Right lobe of liver (tissue), 4 donors: ENCODE measurements around the gene TRIM43.
"Not testable (repeated sequence)": the region's sequence is repeated elsewhere in the genome, so short reads cannot be mapped to it uniquely, and the experiment has no call there.

Experiments used
- POLR2A ChIP-seq: fragments of 450-650 bp; IDR thresholded peaks from one replicate; pipeline ENCODE4 v1.6.1; 2017; ENCODE audit warnings: antibody characterized with exemption, mild to moderate bottlenecking
- TF ChIP-seq, protein P1 (sequence below), 4 donors: fragments of 200-600 bp in 3 of 4; fragments of 450-650 bp in 1 of 4; IDR thresholded peaks; one replicate each; pipeline versions ENCODE4 v1.5.1 to v1.8.0; 2016 to 2022; ENCODE audit warnings: antibody characterized with exemption in 4 of 4, mild to moderate bottlenecking in 2 of 4
- donor health status: DM: no; HTN: no; CAD: no.
- donor health status: DM: no; HTN: no; CAD: no.
- donor health status: DM: no; HTN: yes; CAD: no.

DNA sequence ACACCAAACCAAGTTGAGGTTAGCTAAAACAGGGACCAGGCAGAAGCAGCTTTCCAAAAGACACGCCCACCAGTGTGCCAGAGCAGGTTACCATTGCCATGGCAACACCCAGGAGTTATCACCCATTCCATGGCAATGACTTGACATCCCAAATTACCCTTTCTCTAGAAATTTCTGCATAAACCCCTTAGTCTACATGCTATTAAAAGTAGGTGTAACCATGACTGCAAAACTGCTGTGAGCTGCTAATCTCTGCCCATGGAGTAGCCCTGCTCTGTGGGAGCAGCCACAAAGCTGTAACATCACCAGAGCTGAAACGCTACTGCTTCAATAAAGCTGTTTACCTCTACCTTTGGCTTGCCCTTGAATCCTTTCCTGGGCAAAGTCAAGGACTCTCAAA lies 18.0 kb downstream of the TRIM43 start:
- TF ChIP-seq, protein P1, sequence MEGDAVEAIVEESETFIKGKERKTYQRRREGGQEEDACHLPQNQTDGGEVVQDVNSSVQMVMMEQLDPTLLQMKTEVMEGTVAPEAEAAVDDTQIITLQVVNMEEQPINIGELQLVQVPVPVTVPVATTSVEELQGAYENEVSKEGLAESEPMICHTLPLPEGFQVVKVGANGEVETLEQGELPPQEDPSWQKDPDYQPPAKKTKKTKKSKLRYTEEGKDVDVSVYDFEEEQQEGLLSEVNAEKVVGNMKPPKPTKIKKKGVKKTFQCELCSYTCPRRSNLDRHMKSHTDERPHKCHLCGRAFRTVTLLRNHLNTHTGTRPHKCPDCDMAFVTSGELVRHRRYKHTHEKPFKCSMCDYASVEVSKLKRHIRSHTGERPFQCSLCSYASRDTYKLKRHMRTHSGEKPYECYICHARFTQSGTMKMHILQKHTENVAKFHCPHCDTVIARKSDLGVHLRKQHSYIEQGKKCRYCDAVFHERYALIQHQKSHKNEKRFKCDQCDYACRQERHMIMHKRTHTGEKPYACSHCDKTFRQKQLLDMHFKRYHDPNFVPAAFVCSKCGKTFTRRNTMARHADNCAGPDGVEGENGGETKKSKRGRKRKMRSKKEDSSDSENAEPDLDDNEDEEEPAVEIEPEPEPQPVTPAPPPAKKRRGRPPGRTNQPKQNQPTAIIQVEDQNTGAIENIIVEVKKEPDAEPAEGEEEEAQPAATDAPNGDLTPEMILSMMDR (IDR thresholded peaks at IDR 0.05): not testable (repeated sequence)
- TF ChIP-seq POLR2A: not testable (repeated sequence)
